GM23248 (cell line): ENCODE results near the gene CYB561A3.

ENCODE experiments used
- EZH2 ChIP-seq: fragments of 200-600 bp; sonication (generic); IDR thresholded peaks from 2 replicates; pipeline ENCODE4 v1.6.1; 2018; ENCODE audit warnings: antibody characterized with exemption, mild to moderate bottlenecking; ENCODE audit not compliant: insufficient read depth, poor library complexity, severe bottlenecking
- EZH2phosphoT487 ChIP-seq: fragments of 200-600 bp; sonication (generic); IDR thresholded peaks from 2 replicates; pipeline ENCODE4 v1.6.1; 2018; ENCODE audit warnings: antibody characterized with exemption, moderate library complexity, mild to moderate bottlenecking, low read depth; ENCODE audit not compliant: insufficient read depth

DNA sequence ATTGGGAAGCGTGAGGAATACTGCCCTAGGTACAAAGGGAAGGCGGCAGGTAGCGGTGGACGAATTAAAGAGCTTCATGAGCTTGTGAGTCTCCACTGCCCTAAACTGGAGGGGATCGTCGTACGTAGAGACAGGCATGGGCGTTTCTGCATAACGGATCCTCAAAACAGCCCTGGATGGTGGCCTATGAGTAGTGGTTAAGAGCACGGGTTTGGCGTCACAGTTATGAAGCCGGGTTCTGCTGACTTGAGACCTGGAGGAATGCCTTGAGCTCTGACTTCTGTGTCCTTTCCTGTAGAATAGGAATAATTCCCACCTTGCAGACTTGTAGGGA, 827 bp upstream of the CYB561A3 start:
- no peak for TF ChIP-seq EZH2phosphoT487
- no peak for TF ChIP-seq EZH2
